Neural crest cell (in vitro differentiated cells): ENCODE results near the gene CHMP6. TPM values are rescaled to one million over a fixed set of nuclear protein-coding genes. Genes with fewer than 3 reads are reported as not detected.

Source experiments
- DNase-seq: peaks from one replicate; pipeline ENCODE4 v3.0.0; 2021; ENCODE audit warnings: low read depth, mixed read lengths, low spot score
- H3K27ac Mint-ChIP-seq: one replicate; pipeline ENCODE4 v1.8.0; 2021; ENCODE audit warnings: mild to moderate bottlenecking, mixed read lengths; ENCODE audit not compliant: unreplicated experiment
- H3K27me3 Mint-ChIP-seq: 2 replicates; pipeline ENCODE4 v1.8.0; 2021; ENCODE audit warnings: low read depth, mild to moderate bottlenecking, mixed read lengths
- H3K36me3 Mint-ChIP-seq: 2 replicates; pipeline ENCODE4 v1.8.0; 2021; ENCODE audit warnings: low read depth, mild to moderate bottlenecking, mixed read lengths
- H3K4me1 Mint-ChIP-seq: 2 replicates; pipeline ENCODE4 v1.8.0; 2021; ENCODE audit warnings: mixed read lengths
- H3K4me3 Mint-ChIP-seq: one replicate; pipeline ENCODE4 v1.8.0; 2021; ENCODE audit warnings: mild to moderate bottlenecking, mixed read lengths
- H3K9me3 Mint-ChIP-seq: 2 replicates; pipeline ENCODE4 v1.8.0; 2021; ENCODE audit warnings: mixed read lengths
- total RNA-seq: library from RNA; stranded (reverse); gene quantifications from 2 replicates; pipeline ENCODE4 v1.2.1, GENCODE V29; 2021
- TF ChIP-seq, protein P1 (sequence below): fragments of 200-600 bp; sonication (generic); conservative IDR thresholded peaks from 2 replicates; pipeline ENCODE4 v1.5.0; 2021; ENCODE audit warnings: antibody characterized with exemption, mild to moderate bottlenecking

The CHMP6 gene
- total RNA-seq, 1 donor from 2014 or later, result 32.7 TPM

DNA sequence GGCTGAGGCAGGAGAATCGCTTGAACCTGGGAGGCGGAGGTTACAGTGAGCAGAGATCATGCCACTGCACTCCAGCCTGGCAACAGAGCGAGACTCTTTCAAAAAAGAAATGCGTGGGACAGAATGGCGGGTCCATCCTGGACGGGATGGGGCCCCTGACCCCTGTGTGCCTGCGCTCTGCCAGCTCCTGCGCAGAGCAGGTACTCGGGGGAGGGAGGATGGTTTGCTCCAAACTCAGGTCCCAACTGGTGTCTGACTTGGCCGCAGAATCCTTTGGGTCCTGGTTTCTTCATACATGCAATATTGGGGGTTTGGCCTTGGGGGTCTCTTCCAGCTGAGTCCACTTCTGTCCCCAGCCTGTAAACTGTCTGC is 10.4 kb downstream of the CHMP6 start:
- no peak for DNase-seq
- Mint-ChIP-seq H3K27me3 (peaks cover 50% of the 10 kb centered on the region), H3K27ac (no peak overlapping the region), H3K9me3 (no peaks in the 10 kb centered on the region), H3K4me3 (peak overlapping the region; percentile 64), H3K36me3 (no peaks in the 10 kb centered on the region), H3K4me1 (peaks cover 22% of the 10 kb centered on the region)
- TF ChIP-seq, protein P1, sequence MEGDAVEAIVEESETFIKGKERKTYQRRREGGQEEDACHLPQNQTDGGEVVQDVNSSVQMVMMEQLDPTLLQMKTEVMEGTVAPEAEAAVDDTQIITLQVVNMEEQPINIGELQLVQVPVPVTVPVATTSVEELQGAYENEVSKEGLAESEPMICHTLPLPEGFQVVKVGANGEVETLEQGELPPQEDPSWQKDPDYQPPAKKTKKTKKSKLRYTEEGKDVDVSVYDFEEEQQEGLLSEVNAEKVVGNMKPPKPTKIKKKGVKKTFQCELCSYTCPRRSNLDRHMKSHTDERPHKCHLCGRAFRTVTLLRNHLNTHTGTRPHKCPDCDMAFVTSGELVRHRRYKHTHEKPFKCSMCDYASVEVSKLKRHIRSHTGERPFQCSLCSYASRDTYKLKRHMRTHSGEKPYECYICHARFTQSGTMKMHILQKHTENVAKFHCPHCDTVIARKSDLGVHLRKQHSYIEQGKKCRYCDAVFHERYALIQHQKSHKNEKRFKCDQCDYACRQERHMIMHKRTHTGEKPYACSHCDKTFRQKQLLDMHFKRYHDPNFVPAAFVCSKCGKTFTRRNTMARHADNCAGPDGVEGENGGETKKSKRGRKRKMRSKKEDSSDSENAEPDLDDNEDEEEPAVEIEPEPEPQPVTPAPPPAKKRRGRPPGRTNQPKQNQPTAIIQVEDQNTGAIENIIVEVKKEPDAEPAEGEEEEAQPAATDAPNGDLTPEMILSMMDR, result no peak

DNA sequence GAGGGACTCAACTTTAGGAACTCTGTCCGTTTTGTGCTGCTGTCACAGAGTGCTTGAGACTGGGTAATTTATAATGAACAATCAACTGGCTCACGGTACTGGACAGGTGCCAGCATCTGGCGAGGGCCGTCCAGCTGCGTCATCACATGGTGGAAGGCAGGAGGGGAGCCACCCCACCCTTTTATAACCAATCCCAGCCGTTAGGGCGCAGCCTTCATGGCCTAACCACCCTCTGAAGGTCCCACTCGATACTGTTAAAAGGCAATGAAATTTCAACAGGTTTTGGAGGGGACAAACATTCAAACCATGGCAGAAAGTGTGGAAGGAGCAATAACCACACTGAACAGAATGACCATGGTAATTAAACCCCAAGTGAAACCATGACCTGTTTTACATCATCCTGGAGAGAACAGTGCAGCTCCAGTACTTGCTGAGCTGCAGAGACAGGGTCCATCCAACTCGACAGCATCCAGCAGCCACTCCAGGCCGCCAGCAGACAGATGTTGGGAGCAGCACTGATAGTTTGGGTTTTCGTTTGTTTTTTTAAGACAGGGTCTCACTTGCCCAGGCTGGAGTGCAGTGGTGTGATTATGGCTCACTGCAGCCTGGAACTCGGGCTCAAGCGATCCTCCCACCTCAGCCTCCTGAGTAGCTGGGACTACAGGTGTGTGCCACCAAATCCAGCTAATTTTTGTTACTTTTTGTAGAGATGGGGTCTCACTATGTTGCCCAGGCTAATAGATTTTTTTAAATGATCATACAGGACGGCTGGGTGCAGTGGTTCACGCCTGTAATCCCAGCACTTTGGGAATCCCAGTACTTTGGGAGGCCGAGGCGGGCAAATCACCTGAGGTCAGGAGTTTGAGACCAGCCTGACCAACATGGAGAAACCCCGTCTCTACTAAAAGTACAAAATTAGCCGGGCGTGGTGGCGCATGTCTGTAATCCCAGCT is 11.0 kb downstream of the CHMP6 start:
- peak overlapping the region; percentile 64 for H3K4me3 Mint-ChIP-seq
- no peak for DNase-seq
- TF ChIP-seq, protein P1, result no peak
- peaks cover 22% of the 10 kb centered on the region for H3K4me1 Mint-ChIP-seq
- H3K27me3 Mint-ChIP-seq, result peaks cover 56% of the 10 kb centered on the region
- H3K27ac Mint-ChIP-seq, result no peak overlapping the region
- H3K9me3 Mint-ChIP-seq, result no peaks in the 10 kb centered on the region
- H3K36me3 Mint-ChIP-seq, result no peaks in the 10 kb centered on the region

DNA sequence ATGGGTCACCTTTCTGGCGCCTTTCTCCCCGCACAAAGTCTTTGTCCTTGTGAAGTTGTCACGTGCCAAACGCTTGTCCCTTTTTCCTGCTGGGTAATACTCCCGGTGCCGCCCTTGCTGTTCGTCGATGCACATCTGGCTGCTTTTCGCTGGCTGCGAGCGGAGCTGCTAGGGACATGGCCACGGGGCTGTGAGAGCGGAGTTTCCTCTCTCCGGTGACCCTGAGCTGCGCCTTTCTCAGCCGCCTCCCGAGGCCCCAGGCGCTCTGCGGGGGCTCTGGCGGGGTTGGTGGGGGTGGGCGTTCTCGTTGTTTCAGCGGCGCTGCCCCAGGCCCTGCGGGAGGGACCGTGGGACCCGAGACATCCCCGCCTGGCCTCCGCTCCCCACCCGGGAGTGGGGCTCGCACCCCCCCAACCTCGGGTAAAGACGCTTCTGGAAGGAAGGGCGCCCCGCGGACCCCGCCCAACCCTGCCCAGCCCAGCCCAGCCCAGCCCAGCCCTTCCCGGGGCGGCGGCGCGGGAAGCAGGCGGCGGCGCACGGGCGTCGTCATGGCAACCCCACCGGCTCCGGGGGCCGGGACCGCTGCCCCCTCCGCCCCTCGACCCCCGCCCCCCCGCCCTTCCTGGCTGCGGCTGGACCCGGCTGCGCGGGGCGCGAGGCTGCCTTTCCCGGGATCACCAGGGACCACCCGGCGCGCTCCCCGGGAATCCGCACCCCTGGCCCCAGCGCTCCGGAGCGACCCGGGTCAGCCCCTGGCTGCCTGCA is 12.3 kb downstream of the CHMP6 start:
- Mint-ChIP-seq H3K36me3 (no peaks in the 10 kb centered on the region), H3K27ac (no peak overlapping the region), H3K9me3 (no peaks in the 10 kb centered on the region), H3K4me1 (peaks cover 22% of the 10 kb centered on the region), H3K4me3 (peak overlapping the region; percentile 70), H3K27me3 (peaks cover 63% of the 10 kb centered on the region)
- DNase-seq, result peak; percentile 30
- TF ChIP-seq, protein P1, result no peak

DNA sequence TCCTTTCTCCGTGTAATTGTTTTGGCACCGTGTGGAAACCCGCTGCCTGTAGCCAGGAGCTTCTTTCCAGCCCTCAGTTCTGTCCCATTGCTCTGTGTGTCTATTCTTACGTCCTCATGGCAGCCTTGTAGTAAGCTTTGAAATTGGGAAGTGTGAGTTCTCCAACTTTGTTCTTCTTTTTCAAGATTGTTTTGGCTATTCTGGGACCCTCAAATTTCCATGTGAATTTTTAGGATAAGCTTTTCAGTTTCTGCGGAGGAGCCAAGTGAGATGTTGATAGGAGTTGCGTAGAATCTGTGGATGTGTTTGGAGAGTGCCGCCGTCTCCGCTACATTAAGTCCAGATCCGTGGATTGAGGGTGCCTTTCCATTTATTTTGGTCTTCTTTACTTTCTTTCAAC is 15.2 kb downstream of the CHMP6 start:
- Mint-ChIP-seq H3K36me3 (no peaks in the 10 kb centered on the region), H3K27me3 (peaks cover 57% of the 10 kb centered on the region), H3K4me1 (peaks cover 28% of the 10 kb centered on the region), H3K4me3 (peak overlapping the region; percentile 6), H3K9me3 (peaks cover 5% of the 10 kb centered on the region), H3K27ac (no peak overlapping the region)
- no peak for DNase-seq
- TF ChIP-seq, protein P1, result no peak

DNA sequence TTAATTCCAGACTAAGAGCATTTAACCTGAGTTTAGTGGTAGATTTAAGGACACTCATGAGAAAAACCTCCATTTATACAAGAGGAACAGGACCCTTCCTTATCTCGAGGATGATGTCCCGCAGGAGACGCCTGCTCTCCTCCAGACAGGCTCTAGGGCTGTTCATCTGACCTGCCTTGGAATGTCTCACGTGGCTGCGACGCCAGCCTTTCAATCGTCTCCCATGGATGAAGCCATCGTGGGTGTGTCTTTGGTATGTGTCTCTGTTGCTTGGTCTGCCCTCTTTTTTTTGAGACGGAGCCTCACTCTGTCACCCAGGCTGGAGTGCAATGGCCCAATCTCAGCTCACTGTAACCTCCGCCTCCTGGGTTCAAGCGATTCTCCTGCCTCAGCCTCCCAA is 16.5 kb downstream of the CHMP6 start:
- Mint-ChIP-seq H3K27me3 (peaks cover 46% of the 10 kb centered on the region), H3K27ac (no peak overlapping the region), H3K9me3 (peaks cover 5% of the 10 kb centered on the region), H3K4me1 (peaks cover 25% of the 10 kb centered on the region), H3K4me3 (no peak overlapping the region), H3K36me3 (no peaks in the 10 kb centered on the region)
- TF ChIP-seq, protein P1, result no peak
- no peak for DNase-seq
